ENCODE results near the gene ANKRD23.
A peak's percentile ranks its signal among the peaks of the same experiment; 100 is the strongest.
"Not testable (repeated sequence)": the region's sequence is repeated elsewhere in the genome, so short reads cannot be mapped to it uniquely, and the experiment has no call there.

Gene ANKRD23

GRCh38 chr2:96798733-96799622 lies 44.8 kb downstream of the ANKRD23 start:
- ATAC-seq (no peak), DNase-seq (ENCODE audit: low spot score in 2 of 2) (no peak)
- Mint-ChIP-seq H3K27ac (peak overlapping the region; percentile 43), H3K9me3 (no peaks in the 10 kb centered on the region), H3K36me3 (peaks cover 14% of the 10 kb centered on the region), H3K4me3 (no peak overlapping the region), H3K4me1 (no peaks in the 10 kb centered on the region)

- no peak for ATAC-seq
- no peaks in the 10 kb centered on the region for H3K9me3 Mint-ChIP-seq
- peaks cover 14% of the 10 kb centered on the region for H3K36me3 Mint-ChIP-seq
- no peak overlapping the region for H3K27ac Mint-ChIP-seq
- no peak for DNase-seq (ENCODE audit: low spot score in 2 of 2)
- H3K4me3 Mint-ChIP-seq, result no peak overlapping the region
- peaks cover 7% of the 10 kb centered on the region for H3K4me1 Mint-ChIP-seq
These were observed 46.7 kb downstream of the ANKRD23 start for GRCh38 chr2:96797066-96797625.

- not testable (repeated sequence) for H3K9me3 Mint-ChIP-seq; H3K27ac Mint-ChIP-seq; H3K4me1 Mint-ChIP-seq; ATAC-seq; DNase-seq (ENCODE audit: low spot score in 2 of 2); H3K4me3 Mint-ChIP-seq
- peaks cover 14% of the 10 kb centered on the region for H3K36me3 Mint-ChIP-seq
These were observed 47.3 kb downstream of the ANKRD23 start for GRCh38 chr2:96796497-96796896.

- Mint-ChIP-seq H3K27ac (no peak overlapping the region), H3K4me3 (no peak overlapping the region), H3K4me1 (peaks cover 7% of the 10 kb centered on the region), H3K36me3 (peaks cover 14% of the 10 kb centered on the region), H3K9me3 (no peaks in the 10 kb centered on the region)
- DNase-seq (ENCODE audit: low spot score in 2 of 2), result no peak
- ATAC-seq, result no peak
These were observed 48.7 kb downstream of the ANKRD23 start for GRCh38 chr2:96795076-96795475.

- ATAC-seq, result no peak
- Mint-ChIP-seq H3K4me1 (peaks cover 12% of the 10 kb centered on the region), H3K36me3 (no peaks in the 10 kb centered on the region), H3K9me3 (no peaks in the 10 kb centered on the region), H3K27ac (peak overlapping the region; percentile 65), H3K4me3 (no peak overlapping the region)
- DNase-seq (ENCODE audit: low spot score in 2 of 2), result no peak
These were observed 50.8 kb downstream of the ANKRD23 start for GRCh38 chr2:96792772-96793749.

- Mint-ChIP-seq H3K4me1 (peaks cover 12% of the 10 kb centered on the region), H3K27ac (peak overlapping the region; percentile 26), H3K9me3 (no peaks in the 10 kb centered on the region), H3K36me3 (no peaks in the 10 kb centered on the region), H3K4me3 (no peak overlapping the region)
- no peak for ATAC-seq
- DNase-seq (ENCODE audit: low spot score in 2 of 2), result no peak
These were observed 54.6 kb downstream of the ANKRD23 start for GRCh38 chr2:96789245-96789617.

- ATAC-seq (no peak), DNase-seq (ENCODE audit: low spot score in 2 of 2) (no peak)
- no peaks in the 10 kb centered on the region for H3K9me3 Mint-ChIP-seq
- no peak overlapping the region for H3K4me3 Mint-ChIP-seq
- no peaks in the 10 kb centered on the region for H3K36me3 Mint-ChIP-seq
- peaks cover 12% of the 10 kb centered on the region for H3K4me1 Mint-ChIP-seq
- H3K27ac Mint-ChIP-seq, result peak overlapping the region; percentile 26
These were observed 55.2 kb downstream of the ANKRD23 start for GRCh38 chr2:96788442-96789244.
